BJ (cell line): ENCODE data around the gene CTCF. TPM values are rescaled to one million over a fixed set of nuclear protein-coding genes. Genes with fewer than 3 reads are reported as not detected.

ENCODE experiments used
- CTCF ChIA-PET: fragments of 350-600 bp; formaldehyde crosslinking; extraction: SDS; loops from one replicate; lab custom pipeline; 2021; ENCODE audit warnings: antibody characterized with exemption, inconsistent platforms; lab: Yijun Ruan, JAX
- POLR2A ChIA-PET: fragments of 300-600 bp; sonication (Branson Sonifier 250); formaldehyde crosslinking; extraction: SDS; loops from one replicate; lab custom pipeline; 2021; ENCODE audit warnings: antibody characterized with exemption; lab: Charles Lee
- DNase-seq: peaks from one replicate; pipeline ENCODE4 v3.0.0-alpha.2; 2011; ENCODE audit warnings: low read depth
- H3K27me3 ChIP-seq: 2 replicates; pipeline ENCODE4 v1.6.0; 2011; ENCODE audit warnings: low read length; ENCODE audit not compliant: control insufficient read depth, insufficient read depth
- H3K36me3 ChIP-seq: 2 replicates; pipeline ENCODE4 v1.5.1; 2011; ENCODE audit warnings: low read length; ENCODE audit not compliant: control insufficient read depth, insufficient read depth
- H3K4me3 ChIP-seq: 2 replicates; pipeline ENCODE4 v1.5.1; 2011; ENCODE audit warnings: low read depth, mild to moderate bottlenecking, control low read depth, low read length
- CTCF ChIP-seq: IDR thresholded peaks from 2 replicates; pipeline ENCODE4 v1.5.1; 2011; ENCODE audit warnings: low read depth, mild to moderate bottlenecking, control low read depth, inconsistent platforms, low read length, moderate library complexity; ENCODE audit not compliant: insufficient read depth
- polyA plus RNA-seq: library from polyadenylated mRNA; depleted of rRNA; stranded (reverse); fragments of >200 nt; gene quantifications from 2 replicates; pipeline ENCODE4 v1.2.3, GENCODE V29; 2011

Gene CTCF
- polyA plus RNA-seq, 1 experiment, result 20.9 TPM

- POLR2A ChIA-PET, result no interaction called here
- H3K4me3 ChIP-seq, result no peak overlapping the region
- no peaks in the 10 kb centered on the region for H3K36me3 ChIP-seq
- no peak for DNase-seq
- peaks cover 40% of the 10 kb centered on the region for H3K27me3 ChIP-seq
- CTCF ChIA-PET, result interaction anchor here (2.8 to 15.6 kb wide), 2 partner anchors 103 to 129 kb away, joined by 16 to 181 read pairs; no protein-coding TSS in a partner anchor
- no peak for TF ChIP-seq CTCF
These were observed 87.7 kb downstream of the CTCF start for GRCh38 chr16:67650023-67650422.

- ChIA-PET POLR2A (no interaction called here), CTCF (interaction anchor here (0.6 to 15.6 kb wide), 4 partner anchors 89 to 137 kb away, joined by 3 to 181 read pairs (median 13); partner anchors contain the start of gene CTCF)
- Histone ChIP-seq H3K4me3 (no peak overlapping the region), H3K36me3 (no peaks in the 10 kb centered on the region), H3K27me3 (peaks cover 35% of the 10 kb centered on the region)
- no peak for DNase-seq
- TF ChIP-seq CTCF, result no peak
These were observed 88.7 kb downstream of the CTCF start for GRCh38 chr16:67651039-67651438.

GRCh38 chr16:67651847-67652246 lies 89.5 kb downstream of the CTCF start:
- ChIA-PET POLR2A (no interaction called here), CTCF (interaction anchor here (0.9 to 15.6 kb wide), 5 partner anchors 13 to 163 kb away, joined by 3 to 181 read pairs (median 10); partner anchors contain the start of gene CTCF)
- H3K36me3 ChIP-seq, result no peaks in the 10 kb centered on the region
- no peak for TF ChIP-seq CTCF
- peaks cover 29% of the 10 kb centered on the region for H3K27me3 ChIP-seq
- no peak overlapping the region for H3K4me3 ChIP-seq
- DNase-seq, result no peak

- ChIA-PET CTCF (interaction anchor here (0.9 to 15.6 kb wide), 5 partner anchors 12 to 164 kb away, joined by 3 to 181 read pairs (median 10); partner anchors contain the start of gene CTCF), POLR2A (no interaction called here)
- Histone ChIP-seq H3K27me3 (peaks cover 28% of the 10 kb centered on the region), H3K36me3 (peaks cover 5% of the 10 kb centered on the region), H3K4me3 (peak overlapping the region; percentile 24)
- no peak for TF ChIP-seq CTCF
- no peak for DNase-seq
These were observed 90.3 kb downstream of the CTCF start for GRCh38 chr16:67652578-67653127.

GRCh38 chr16:67653128-67653788 lies 90.9 kb downstream of the CTCF start:
- peak; percentile 23; the same call in 1 of the 2 replicates for TF ChIP-seq CTCF
- DNase-seq, result no peak
- peak overlapping the region; percentile 44 for H3K4me3 ChIP-seq
- POLR2A ChIA-PET, result no interaction called here
- peaks cover 7% of the 10 kb centered on the region for H3K36me3 ChIP-seq
- peaks cover 26% of the 10 kb centered on the region for H3K27me3 ChIP-seq
- CTCF ChIA-PET, result interaction anchor here (1.3 to 15.6 kb wide), 2 partner anchors 109 to 132 kb away, joined by 4 to 181 read pairs; no protein-coding TSS in a partner anchor
